Measurements from ENCODE around the gene MAPK10. TPM values are rescaled to one million over a fixed set of nuclear protein-coding genes. Genes with fewer than 3 reads are reported as not detected.

Gene MAPK10
- total and polyA plus RNA-seq, 2 of the 8 experiments (the other 6 are each of a cell fraction or from before 2014, with no cell fraction given) = 2.5 to 3.1 TPM

GRCh38 chr4:86184216-86184900 lies 175.5 kb downstream of the MAPK10 start:
- Histone ChIP-seq H3K14ac (ENCODE audit: insufficient read length) (no peak overlapping the region), H2AK5ac (ENCODE audit: low read depth, low read length) (no peak overlapping the region), H3K79me1 (ENCODE audit: low read depth, low read length) (no peaks in the 10 kb centered on the region), H3K9ac (replicated peaks in 1 of 4; ENCODE audit: extremely low read depth in 1 of 4, low read depth in 3 of 4, low read length in 3 of 4) (no peak overlapping the region), H4K8ac (ENCODE audit: extremely low read depth, insufficient read depth, low read length) (no peak overlapping the region), H4K5ac (ENCODE audit: insufficient read length, low read depth, low read length) (no peak overlapping the region), H3K36me3 (ENCODE audit: control insufficient read depth in 2 of 4, insufficient read depth in 4 of 4, low read length in 3 of 4) (no peaks in the 10 kb centered on the region), H3K9me3 (ENCODE audit: insufficient read depth in 2 of 2, low read depth in 1 of 2, low read length in 1 of 2) (no peaks in the 10 kb centered on the region), H3K4me1 (replicated peaks in 1 of 4; ENCODE audit: control insufficient read depth in 3 of 4, insufficient read depth in 4 of 4, low read length in 3 of 4) (no peaks in the 10 kb centered on the region), H2AFZ (ENCODE audit: low read length) (no peak overlapping the region), H3K79me2 (ENCODE audit: control insufficient read depth in 1 of 2, insufficient read depth in 2 of 2, low read length in 2 of 2) (no peaks in the 10 kb centered on the region), H2BK5ac (ENCODE audit: low read depth, low read length) (no peak overlapping the region), H3K27ac (ENCODE audit: low read depth, low read length) (no peak overlapping the region), H2BK120ac (replicated peaks; ENCODE audit: low read depth, low read length) (no peak overlapping the region), H2BK15ac (ENCODE audit: low read length) (no peak overlapping the region), H2BK12ac (ENCODE audit: low read depth, low read length) (no peak overlapping the region), H4K20me1 (replicated peaks in 1 of 2; ENCODE audit: control insufficient read depth in 1 of 2, insufficient read depth in 2 of 2, low read length in 2 of 2) (no peaks in the 10 kb centered on the region), H3K4me3 (ENCODE audit: extremely low read depth in 1 of 4, insufficient read depth in 2 of 4, low read depth in 3 of 4, low read length in 4 of 4) (no peak overlapping the region), H3K4ac (replicated peaks; ENCODE audit: insufficient read length, low read depth, low read length) (no peak overlapping the region), H3K23ac (ENCODE audit: insufficient read length) (no peak overlapping the region), H3K27me3 (replicated peaks in 1 of 4; ENCODE audit: control insufficient read depth in 3 of 4, extremely low read depth in 1 of 4, insufficient read depth in 3 of 4, low read length in 3 of 4) (no peaks in the 10 kb centered on the region), H3K23me2 (ENCODE audit: low read depth, low read length) (no peaks in the 10 kb centered on the region), H4K91ac (replicated peaks; ENCODE audit: insufficient read length, low read length) (no peak overlapping the region), H3K56ac (replicated peaks; ENCODE audit: insufficient read length, low read depth, low read length) (no peak overlapping the region), H3K18ac (ENCODE audit: extremely low read depth, low read length) (no peak overlapping the region), H2BK20ac (ENCODE audit: low read length) (no peak overlapping the region), H3K4me2 (ENCODE audit: insufficient read depth in 1 of 2, low read depth in 2 of 2, low read length in 2 of 2) (no peak overlapping the region)
- FAIRE-seq (no peak), DNase-seq (ENCODE audit: low read depth in 1 of 2, low spot score in 2 of 2) (no peak)
- POLR2A ChIA-PET (ENCODE audit: partially characterized antibody) = no interaction called here
- CTCF ChIA-PET (ENCODE audit: partially characterized antibody) = no interaction called here
- WGBS, 2 experiments (ENCODE audit: extremely low coverage in 1 of 2, insufficient coverage in 1 of 2, insufficient read length in 1 of 2, insufficient replicate concordance in 2 of 2, low coverage in 1 of 2, low lambda C conversion rate in 2 of 2, missing lambda C conversion rate in 1 of 2) = 89% methylated on average over 4 of the region's 4 CpGs; no CpG with 5 or more reads in 1 of the 2 experiments
- no peak for TF ChIP-seq NRF1 (IDR thresholded peaks at IDR 0.05; ENCODE audit: low read depth, low read length)
- TF ChIP-seq BCL11A (IDR thresholded peaks at IDR 0.05; ENCODE audit: low read depth in 2 of 2, low read length in 2 of 2) = no peak
- TF ChIP-seq RXRA (IDR thresholded peaks at IDR 0.05; ENCODE audit: insufficient read depth, low read depth, low read length) = no peak
- TF ChIP-seq MAFK (IDR thresholded peaks at IDR 0.05; ENCODE audit: low read depth, low read length) = no peak
- no peak for TF ChIP-seq FOSL1 (IDR thresholded peaks at IDR 0.05; ENCODE audit: insufficient read depth, low read depth, low read length)
